GM12891 (cell line): ENCODE data around the gene TRIM28.
A peak's percentile ranks its signal among the peaks of the same experiment; 100 is the strongest.

Source experiments
- DNase-seq: peaks from one replicate; pipeline ENCODE4 v3.0.0; 2011; ENCODE audit warnings: low spot score; ENCODE audit not compliant: insufficient read length
- FAIRE-seq: peaks from 2 replicates; lab custom pipeline; 2011; peaks lifted over from hg19 to GRCh38; lab: Jason Lieb, UNC
- PAX5 ChIP-seq: IDR thresholded peaks from 2 replicates; pipeline ENCODE4 v1.6.1; 2011; ENCODE audit warnings: low read length, moderate library complexity, mild to moderate bottlenecking; ENCODE audit not compliant: insufficient read depth, severe bottlenecking
- POLR2A ChIP-seq: IDR thresholded peaks from 2 replicates; pipeline ENCODE4 v1.6.1; 2011; ENCODE audit warnings: low read depth, low read length, control low read depth
- POLR2AphosphoS5 ChIP-seq: IDR thresholded peaks from 2 replicates; pipeline ENCODE4 v1.6.1; 2011; ENCODE audit warnings: low read depth, low read length, control low read depth
- POU2F2 ChIP-seq: IDR thresholded peaks from 2 replicates; pipeline ENCODE4 v1.6.1; 2011; ENCODE audit warnings: low read depth, mild to moderate bottlenecking, control low read depth, low read length, moderate library complexity
- SPI1 ChIP-seq: IDR thresholded peaks from 2 replicates; pipeline ENCODE4 v1.6.1; 2011; ENCODE audit warnings: low read depth, low read length, control low read depth
- TAF1 ChIP-seq: IDR thresholded peaks from 2 replicates; pipeline ENCODE4 v1.6.1; 2011; ENCODE audit warnings: low read depth, low read length, control low read depth

TRIM28 gene

DNA sequence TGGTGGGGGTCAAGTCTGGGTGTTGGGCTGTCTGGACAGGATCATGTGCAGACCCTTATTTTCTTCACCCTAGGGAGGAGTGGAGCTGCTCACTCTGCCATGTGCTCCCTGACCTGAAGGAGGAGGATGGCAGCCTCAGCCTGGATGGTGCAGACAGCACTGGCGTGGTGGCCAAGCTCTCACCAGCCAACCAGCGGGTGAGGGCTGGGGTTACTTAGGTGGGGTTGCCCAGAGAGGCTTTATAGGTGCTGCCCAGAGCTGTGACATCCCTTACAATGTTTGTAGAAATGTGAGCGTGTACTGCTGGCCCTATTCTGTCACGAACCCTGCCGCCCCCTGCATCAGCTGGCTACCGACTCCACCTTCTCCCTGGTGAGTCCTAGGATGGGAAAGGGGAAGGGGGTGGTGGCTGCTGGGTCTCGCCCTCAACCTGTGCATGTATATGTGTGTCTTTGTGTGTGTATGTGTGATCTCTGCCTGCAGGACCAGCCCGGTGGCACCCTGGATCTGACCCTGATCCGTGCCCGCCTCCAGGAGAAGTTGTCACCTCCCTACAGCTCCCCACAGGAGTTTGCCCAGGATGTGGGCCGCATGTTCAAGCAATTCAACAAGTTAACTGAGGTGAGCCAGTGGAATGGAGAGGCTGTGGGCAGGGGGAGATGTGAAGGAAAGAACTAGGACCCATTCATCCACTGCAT, 5.9 kb downstream of the TRIM28 start:
- TF ChIP-seq POLR2A, result no peak
- no peak for TF ChIP-seq POU2F2
- TF ChIP-seq PAX5, result no peak
- TF ChIP-seq TAF1, result no peak
- no peak for TF ChIP-seq SPI1
- no peak for DNase-seq
- FAIRE-seq, result no peak

DNA sequence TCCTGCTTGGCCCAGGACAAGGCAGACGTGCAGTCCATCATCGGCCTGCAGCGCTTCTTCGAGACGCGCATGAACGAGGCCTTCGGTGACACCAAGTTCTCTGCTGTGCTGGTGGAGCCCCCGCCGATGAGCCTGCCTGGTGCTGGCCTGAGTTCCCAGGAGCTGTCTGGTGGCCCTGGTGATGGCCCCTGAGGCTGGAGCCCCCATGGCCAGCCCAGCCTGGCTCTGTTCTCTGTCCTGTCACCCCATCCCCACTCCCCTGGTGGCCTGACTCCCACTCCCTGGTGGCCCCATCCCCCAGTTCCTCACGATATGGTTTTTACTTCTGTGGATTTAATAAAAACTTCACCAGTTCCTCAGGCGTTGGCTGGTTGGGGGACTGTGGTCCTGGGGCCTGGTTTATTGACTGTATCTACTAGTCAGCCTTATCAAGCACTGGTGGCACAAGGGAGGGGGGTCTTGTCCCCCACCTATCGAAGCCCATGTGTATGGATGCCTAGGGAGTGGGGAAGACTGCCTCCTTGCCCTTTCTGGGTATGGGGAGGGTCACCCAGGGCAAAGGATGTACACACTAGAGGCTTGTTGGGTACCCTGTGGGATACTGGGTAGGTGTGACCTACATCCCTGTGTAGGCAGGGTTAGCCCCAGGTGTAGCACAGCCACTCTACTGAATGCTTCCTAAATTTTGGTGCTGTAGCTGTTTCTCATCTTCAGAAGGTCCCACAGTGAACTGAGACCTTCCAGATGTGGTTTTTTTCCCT, 6.7 kb downstream of the TRIM28 start:
- TF ChIP-seq PAX5, result no peak
- no peak for TF ChIP-seq TAF1
- TF ChIP-seq POU2F2, result no peak
- no peak for DNase-seq
- no peak for FAIRE-seq

DNA sequence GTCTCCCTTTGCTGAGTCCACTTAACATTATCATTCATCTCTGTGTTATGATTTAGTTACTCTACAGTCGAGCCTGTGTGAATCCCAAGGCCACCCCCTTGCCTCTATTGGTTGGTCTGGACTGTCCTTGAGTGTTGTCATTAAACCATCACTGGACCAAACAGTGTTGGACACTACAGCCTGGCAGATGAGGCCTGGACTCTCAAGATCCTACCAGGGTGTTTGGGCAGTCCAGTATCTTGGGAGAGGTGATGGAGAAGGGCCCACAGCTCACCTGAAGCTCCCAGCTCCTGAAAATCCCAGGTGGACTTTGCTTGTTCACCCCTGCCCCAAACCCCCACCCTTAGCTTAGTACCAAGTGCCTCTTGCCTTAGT, 7.2 kb downstream of the TRIM28 start:
- TF ChIP-seq POU2F2 (no peak), SPI1 (no peak), POLR2A (peak; percentile 37; the same call in 1 of the 2 replicates), PAX5 (no peak), TAF1 (no peak), POLR2AphosphoS5 (no peak; the same call in 1 of the 2 replicates)
- FAIRE-seq, result no peak
- DNase-seq, result no peak

DNA sequence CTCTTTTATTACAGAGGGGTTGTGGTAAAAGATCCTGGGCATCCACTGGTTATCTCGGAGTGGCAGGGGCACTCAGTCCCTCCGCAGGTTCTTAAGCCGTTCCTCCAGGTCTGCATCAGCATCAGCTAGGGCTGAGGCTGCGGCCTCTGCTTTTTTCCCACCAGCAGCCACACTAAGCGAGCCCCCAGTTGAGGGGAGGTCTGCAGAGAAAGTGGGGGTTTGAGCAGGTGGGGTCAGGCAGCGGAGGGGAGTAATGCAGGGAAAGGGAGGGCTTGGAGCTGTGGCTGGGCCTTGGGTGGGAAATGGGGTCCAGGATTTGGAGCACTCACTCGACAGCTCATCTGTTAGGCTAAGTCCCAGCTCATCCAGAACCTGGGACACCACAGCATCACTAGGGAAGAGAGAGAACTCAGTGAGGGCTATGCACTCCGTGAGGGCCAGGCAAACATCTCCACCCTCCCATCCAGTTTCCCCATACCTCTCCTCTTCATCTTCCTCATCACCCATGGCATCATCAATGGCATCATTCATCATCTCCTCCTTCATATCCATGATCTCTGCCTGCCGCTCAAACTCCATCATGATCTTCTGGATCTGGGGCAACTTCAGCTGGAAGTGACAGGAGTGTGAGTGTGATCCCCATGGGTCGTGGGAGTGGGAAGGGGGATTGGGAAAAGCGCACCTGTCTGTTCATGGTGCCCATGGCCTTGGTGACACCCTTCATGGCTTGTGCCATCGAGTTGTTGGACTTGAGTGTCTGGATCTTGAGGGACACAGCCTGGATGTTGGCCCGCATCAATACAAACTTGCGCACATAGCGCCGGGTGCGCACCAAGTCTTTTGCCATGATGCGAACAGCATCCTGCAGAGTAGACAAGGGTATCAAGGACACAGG, 8.0 kb downstream of the TRIM28 start:
- DNase-seq (no peak), FAIRE-seq (peak; percentile 9)
- TF ChIP-seq POLR2A (peak; percentile 71; the same call in 1 of the 2 replicates), PAX5 (no peak), POU2F2 (no peak), POLR2AphosphoS5 (peak; percentile 74; the same call in 1 of the 2 replicates), SPI1 (no peak), TAF1 (no peak)

DNA sequence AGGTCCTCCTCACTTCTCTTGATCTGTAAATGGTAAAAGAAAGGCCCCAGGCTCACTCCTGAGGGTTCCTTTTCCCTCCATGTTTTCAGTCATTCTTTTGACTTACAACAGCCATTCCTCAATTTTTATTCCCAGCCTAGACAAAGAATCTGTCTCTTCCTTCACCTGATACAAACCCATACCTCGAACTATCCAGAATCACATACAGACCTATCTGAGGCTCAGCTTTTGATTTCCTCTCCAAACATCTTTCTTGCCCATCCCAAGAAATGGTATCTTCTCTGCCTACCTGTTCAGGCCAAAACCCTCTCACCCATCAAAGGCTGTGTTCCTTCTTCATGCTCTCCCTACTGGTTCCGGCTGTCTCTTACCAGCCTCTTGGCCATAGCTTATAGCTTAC, 8.8 kb downstream of the TRIM28 start:
- FAIRE-seq (peak; percentile 16), DNase-seq (no peak)
- TF ChIP-seq TAF1, result no peak
- TF ChIP-seq POLR2A, result no peak

DNA sequence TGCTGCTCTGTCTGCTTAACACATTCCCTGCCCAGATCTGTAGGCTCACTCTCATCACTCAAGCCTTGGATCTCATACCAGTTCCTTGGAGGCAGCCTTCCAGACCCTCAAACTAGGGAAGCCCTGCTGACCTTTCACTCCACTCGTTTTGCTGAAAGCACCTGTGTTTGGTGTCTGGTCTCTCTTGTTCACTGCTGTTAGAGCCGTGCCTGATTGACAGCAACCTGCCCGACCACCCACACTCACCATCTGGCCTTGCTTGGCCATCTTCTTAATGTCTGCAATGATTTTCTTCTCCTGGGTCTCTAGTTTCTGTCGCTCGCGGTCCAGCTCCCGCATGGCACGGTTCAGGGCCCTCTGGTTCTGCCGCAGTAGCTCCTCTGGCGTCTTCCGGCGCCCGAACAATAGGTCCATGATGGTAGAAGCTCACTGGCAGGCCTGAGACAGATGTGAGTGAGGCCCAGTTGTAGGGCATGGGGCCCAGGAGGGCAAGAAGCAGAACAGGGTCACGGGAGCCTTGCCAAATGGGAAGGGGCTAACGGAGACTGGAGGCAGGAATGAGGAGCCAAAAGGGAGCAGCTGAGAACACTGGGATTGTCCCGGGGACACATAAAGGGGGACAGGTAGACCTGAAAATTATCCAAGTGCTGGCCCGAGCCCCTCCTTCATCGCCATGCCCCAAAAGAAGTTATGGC, 10.1 kb downstream of the TRIM28 start:
- DNase-seq, result no peak
- no peak for FAIRE-seq
- TF ChIP-seq SPI1, result no peak
- TF ChIP-seq POLR2AphosphoS5, result peak; percentile 21; the same call in 1 of the 2 replicates

DNA sequence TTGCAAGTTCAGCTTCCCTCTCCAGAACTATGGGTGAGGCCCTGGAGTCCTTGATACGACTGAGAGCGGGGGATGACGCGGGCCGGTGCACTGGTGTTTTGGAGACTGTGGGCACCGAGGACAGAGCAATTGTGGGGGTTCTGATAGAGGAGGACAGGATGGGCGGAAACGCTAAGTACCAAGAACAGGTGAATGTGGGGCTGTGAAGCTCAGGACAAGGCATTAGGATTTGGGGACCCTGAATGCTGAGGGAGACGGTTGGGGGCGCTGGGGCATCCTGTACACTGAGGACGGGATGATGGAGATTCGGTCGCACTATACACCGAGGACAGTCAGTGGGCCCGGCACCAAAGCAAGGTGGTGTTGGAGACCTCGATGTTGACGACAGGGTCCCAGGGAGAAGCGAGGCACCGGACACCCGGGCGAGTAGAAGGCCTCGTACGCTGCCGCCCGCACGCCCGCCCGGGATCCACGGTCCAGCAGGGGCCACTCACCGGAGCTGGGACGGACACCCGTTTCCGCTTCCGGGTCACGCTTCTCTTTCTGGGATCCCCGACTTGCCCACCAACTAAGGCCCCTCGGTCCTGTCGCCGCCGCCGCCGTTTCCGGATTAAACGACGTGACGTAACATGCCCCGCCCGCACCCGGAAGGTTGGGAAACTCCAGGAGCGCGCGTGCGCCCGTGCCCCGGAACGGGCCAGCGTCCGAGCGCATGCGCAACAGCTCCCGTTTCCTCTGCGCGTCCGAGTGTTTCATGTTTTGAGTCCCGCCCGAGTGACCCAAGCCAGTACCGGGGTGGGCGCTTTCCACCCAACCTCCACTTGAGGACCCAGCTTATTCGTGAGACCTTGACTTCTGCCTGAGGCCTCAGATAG, 10.9 kb downstream of the TRIM28 start, which contains the start of gene CHMP2A:
Gene CHMP2A, minus strand, starts transcription at position 612 of the 875 bp plus-strand sequence. CDS start 893 bp downstream, outside the sequence.
- DNase-seq (peak; percentile 95), FAIRE-seq (peak; percentile 95)
- TF ChIP-seq POU2F2 (peak; percentile 82), POLR2AphosphoS5 (peak; percentile 92), PAX5 (peak; percentile 59), TAF1 (no peak; the same call in 1 of the 2 replicates), SPI1 (no peak), POLR2A (peak; percentile 77; the same call in 1 of the 2 replicates)

DNA sequence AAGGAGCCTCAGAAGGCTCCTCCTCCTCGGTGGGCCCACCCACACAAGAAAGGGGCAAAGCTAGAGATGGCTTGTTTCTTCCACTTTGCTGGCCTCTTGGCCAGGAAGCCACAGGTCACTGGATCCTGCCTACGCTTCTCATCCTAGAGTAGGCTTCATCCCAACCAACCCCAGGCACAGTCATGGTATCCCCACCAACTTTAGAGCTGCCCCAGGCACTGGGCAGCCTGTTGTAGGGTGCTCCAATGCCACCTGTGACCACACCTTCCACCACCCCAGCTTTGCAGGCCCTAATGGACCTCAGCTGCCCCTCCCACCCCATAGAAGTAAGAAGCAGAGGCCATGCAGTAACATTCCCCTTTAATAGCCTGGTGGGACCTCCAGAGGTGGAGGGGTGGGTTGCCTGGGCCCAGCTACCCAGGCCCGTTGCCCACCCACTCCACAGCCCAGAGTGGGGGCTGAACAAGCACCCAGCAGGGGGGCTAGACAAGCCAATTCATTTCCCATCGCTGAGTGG, 11.6 kb downstream of the TRIM28 start:
- TF ChIP-seq TAF1, result no peak
- TF ChIP-seq SPI1, result no peak
- no peak for TF ChIP-seq POU2F2
- TF ChIP-seq PAX5, result no peak
- TF ChIP-seq POLR2AphosphoS5, result no peak
- TF ChIP-seq POLR2A, result no peak
- no peak for FAIRE-seq

More for the DNA sequence above, 11.6 kb downstream of the TRIM28 start:
- DNase-seq, result no peak
